Measurements from ENCODE around the gene A1BG. TPM values are rescaled to one million over a fixed set of nuclear protein-coding genes. Genes with fewer than 3 reads are reported as not detected.

The A1BG gene
- total and polyA plus RNA-seq, 2 of the 13 experiments (the other 11 are each of a cell fraction or from before 2014, with no cell fraction given): 14.7 to 41.4 TPM

GRCh38 chr19:58326914-58327726 is 26.2 kb downstream of the A1BG start, which contains the start of gene ZSCAN22 (continued):
- TF ChIP-seq ZNF136 (CRISPR knock-in tag; IDR thresholded peaks at IDR 0.05; ENCODE audit: low read depth) (0 out of 2 replicates have a peak, but pooled peaks have one; percentile 46), SP1 (IDR thresholded peaks at IDR 0.05) (no peak), SP1 (CRISPR knock-in tag; IDR thresholded peaks at IDR 0.05) (peak; percentile 89), ATAD3A (CRISPR knock-in tag; IDR thresholded peaks at IDR 0.05) (no peak), FOXA1 (IDR thresholded peaks at IDR 0.05) (no peak), FOXA1 (CRISPR knock-in tag; IDR thresholded peaks at IDR 0.05) (peak; percentile 81), BHLHE40 (IDR thresholded peaks at IDR 0.05; ENCODE audit: low read length) (peak; percentile 60), THAP11 (CRISPR knock-in tag; IDR thresholded peaks at IDR 0.05) (peak; percentile 98), DMTF1 (CRISPR knock-in tag; IDR thresholded peaks at IDR 0.05) (no peak), TGIF2 (CRISPR knock-in tag; IDR thresholded peaks at IDR 0.05) (peak; percentile 80; the same call in 1 of the 2 replicates), EZH2 (conservative IDR thresholded peaks at IDR 0.05; ENCODE audit: low read depth, low read length) (no peak), ZFY (CRISPR knock-in tag; IDR thresholded peaks at IDR 0.05) (peak; percentile 97), KMT2A (CRISPR knock-in tag; IDR thresholded peaks at IDR 0.05) (peak; percentile 97), ATF7 (IDR thresholded peaks at IDR 0.05) (no peak), ATF7 (CRISPR knock-in tag; IDR thresholded peaks at IDR 0.05) (no peak), ZNF256 (CRISPR knock-in tag; conservative IDR thresholded peaks at IDR 0.05) (peak; percentile 73), RNF2 (conservative IDR thresholded peaks at IDR 0.05; ENCODE audit: low read depth) (no peak)
- TF ChIP-seq, protein P1, sequence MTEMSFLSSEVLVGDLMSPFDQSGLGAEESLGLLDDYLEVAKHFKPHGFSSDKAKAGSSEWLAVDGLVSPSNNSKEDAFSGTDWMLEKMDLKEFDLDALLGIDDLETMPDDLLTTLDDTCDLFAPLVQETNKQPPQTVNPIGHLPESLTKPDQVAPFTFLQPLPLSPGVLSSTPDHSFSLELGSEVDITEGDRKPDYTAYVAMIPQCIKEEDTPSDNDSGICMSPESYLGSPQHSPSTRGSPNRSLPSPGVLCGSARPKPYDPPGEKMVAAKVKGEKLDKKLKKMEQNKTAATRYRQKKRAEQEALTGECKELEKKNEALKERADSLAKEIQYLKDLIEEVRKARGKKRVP (CRISPR knock-in tag; IDR thresholded peaks at IDR 0.05): peak in 1 of 2 experiments; percentile 57; a peak in 2 of 4 replicates
- TF ChIP-seq, protein P2, sequence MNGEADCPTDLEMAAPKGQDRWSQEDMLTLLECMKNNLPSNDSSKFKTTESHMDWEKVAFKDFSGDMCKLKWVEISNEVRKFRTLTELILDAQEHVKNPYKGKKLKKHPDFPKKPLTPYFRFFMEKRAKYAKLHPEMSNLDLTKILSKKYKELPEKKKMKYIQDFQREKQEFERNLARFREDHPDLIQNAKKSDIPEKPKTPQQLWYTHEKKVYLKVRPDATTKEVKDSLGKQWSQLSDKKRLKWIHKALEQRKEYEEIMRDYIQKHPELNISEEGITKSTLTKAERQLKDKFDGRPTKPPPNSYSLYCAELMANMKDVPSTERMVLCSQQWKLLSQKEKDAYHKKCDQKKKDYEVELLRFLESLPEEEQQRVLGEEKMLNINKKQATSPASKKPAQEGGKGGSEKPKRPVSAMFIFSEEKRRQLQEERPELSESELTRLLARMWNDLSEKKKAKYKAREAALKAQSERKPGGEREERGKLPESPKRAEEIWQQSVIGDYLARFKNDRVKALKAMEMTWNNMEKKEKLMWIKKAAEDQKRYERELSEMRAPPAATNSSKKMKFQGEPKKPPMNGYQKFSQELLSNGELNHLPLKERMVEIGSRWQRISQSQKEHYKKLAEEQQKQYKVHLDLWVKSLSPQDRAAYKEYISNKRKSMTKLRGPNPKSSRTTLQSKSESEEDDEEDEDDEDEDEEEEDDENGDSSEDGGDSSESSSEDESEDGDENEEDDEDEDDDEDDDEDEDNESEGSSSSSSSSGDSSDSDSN (CRISPR knock-in tag; IDR thresholded peaks at IDR 0.05): peak; percentile 99
- TF ChIP-seq, protein P3, sequence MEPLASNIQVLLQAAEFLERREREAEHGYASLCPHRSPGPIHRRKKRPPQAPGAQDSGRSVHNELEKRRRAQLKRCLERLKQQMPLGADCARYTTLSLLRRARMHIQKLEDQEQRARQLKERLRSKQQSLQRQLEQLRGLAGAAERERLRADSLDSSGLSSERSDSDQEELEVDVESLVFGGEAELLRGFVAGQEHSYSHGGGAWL (CRISPR knock-in tag; IDR thresholded peaks at IDR 0.05): peak; percentile 73
- TF ChIP-seq, protein P4, sequence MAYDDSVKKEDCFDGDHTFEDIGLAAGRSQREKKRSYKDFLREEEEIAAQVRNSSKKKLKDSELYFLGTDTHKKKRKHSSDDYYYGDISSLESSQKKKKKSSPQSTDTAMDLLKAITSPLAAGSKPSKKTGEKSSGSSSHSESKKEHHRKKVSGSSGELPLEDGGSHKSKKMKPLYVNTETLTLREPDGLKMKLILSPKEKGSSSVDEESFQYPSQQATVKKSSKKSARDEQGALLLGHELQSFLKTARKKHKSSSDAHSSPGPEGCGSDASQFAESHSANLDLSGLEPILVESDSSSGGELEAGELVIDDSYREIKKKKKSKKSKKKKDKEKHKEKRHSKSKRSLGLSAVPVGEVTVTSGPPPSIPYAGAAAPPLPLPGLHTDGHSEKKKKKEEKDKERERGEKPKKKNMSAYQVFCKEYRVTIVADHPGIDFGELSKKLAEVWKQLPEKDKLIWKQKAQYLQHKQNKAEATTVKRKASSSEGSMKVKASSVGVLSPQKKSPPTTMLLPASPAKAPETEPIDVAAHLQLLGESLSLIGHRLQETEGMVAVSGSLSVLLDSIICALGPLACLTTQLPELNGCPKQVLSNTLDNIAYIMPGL (CRISPR knock-in tag; IDR thresholded peaks at IDR 0.05; ENCODE audit: borderline replicate concordance in 1 of 2, low read depth in 1 of 2): peak; percentile 80 to 90
- TF ChIP-seq, protein P5, sequence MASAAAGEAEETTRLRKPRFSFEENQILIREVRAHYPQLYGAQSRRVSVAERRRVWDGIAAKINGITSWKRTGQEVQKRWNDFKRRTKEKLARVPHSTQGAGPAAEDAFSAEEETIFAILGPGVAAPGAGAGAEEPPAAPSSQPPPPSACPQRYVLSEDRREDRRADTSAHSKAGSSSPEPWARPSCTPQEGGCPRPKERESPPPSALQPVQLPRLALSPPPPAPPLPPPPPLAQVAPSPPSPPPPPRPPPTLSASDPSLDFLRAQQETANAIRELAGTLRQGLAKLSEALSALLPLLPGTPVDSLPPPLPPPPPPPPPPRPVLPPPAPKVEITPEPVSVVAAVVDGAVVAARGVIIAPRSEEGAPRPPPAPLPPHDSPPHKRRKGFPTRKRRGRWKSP (CRISPR knock-in tag; IDR thresholded peaks at IDR 0.05): peak; percentile 94
